HPDE6-E6E7 (cell line): ENCODE results near the gene GSS.
A peak's percentile ranks its signal among the peaks of the same experiment; 100 is the strongest.

Experiments
- DNase-seq: peaks from one replicate; pipeline ENCODE4 v3.0.0; 2011; ENCODE audit warnings: missing footprints; ENCODE audit errors: extremely low spot score

Gene GSS

DNA sequence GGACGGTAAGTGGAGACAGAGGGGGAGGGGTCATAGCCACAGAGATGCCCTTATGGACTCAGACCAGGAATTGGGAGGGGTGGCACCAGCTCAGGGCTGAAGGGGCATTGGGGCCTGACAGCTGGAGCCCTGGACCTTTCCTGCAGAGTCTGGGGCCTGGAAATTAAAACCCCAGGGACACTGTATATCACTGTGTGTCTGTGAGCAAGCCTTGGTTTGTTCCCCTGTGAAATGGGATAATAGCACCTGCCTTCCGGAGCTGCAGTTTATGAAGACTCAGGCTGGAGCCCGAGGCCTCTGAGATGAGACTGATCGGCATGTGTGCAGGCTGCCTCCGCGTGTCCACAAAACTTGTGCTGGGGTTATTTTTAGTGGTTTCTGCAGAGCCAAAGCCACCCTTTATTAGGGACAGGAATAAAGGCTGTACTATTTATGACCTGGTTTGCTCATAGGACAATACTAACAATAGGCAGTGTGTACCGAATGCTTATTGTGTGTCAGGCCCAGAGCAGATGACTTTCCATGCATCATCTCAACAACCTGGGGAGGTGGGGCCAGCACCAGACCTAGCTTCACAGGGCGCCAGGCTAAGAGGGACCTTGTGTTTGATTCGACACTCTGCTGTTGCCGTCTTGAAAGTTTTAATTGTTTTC lies 22.6 kb upstream of the GSS start:
- no peak for DNase-seq

DNA sequence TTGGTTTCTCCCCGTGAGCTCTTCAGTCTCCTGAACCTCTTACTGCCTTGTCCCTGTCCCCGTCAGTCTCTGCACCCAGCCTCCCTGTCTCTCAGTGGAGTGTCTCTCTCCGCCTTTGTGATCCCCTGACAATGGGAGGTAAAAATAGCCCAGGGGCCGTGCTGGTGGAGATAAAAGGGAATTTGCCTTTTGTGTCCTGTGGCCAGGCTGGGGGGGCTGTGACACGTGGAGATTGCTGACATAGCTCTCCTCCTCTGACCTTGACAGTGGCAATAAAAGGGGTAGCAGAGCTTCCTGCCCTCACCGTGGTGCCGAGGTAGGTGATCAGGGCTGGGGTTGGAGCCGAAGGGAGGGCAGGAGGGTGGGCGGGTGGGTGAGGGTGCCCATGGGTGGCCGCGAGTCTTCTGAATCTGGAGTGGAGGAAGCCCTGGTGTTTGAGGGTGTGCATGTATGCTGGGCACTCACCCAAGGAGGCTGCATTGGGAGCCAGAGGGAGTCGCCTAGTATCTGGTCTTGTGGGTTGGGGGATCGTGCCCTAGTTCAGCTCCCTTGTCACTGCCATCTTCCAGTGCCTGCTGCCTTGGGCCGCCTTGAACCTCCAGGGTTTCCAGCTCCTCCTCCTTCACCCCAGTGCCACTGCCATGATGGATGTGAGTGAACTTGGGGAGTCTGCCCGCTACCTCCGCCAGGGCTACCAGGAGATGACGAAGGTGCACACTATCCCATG lies 21.9 kb upstream of the GSS start:
- DNase-seq, result no peak

DNA sequence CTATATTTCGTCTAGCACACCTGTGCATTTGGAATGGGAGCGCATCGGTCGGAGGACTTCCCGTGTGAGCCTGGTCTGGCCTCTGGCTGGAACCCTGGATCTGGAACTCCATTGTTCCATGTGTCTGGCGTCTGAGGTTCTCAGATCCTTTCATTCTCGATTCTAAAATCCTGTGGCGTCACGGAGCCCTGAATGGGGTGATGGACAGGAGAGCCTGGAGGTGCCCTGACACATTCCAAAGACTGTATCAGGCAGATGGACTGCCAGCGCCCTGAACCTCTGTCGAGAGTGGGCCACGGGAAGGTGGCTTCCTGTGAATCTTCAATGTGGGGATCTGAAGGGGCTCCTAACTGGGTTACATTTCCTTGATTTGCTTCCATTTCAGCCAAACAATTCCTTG lies 20.7 kb upstream of the GSS start:
- DNase-seq, result no peak

DNA sequence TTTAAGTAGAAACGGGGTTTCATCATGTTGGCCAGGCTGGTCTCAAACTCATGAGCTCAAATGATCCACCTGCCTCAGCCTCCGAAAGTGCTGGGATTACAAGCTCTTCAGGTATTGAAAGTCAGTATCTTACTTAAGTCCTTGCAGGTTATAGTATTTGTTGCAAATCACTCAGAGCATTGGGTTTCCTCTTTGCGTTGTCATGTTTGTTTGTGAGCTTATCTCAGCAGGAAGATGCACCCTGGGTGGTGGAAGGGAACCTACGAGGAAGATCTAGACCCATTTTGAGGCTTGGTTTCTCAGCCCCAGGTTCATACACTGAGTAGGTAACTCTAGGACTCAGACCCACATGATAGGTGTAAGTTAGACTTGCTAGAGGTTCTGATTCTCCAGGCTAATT lies 18.6 kb upstream of the GSS start:
- DNase-seq, result no peak

DNA sequence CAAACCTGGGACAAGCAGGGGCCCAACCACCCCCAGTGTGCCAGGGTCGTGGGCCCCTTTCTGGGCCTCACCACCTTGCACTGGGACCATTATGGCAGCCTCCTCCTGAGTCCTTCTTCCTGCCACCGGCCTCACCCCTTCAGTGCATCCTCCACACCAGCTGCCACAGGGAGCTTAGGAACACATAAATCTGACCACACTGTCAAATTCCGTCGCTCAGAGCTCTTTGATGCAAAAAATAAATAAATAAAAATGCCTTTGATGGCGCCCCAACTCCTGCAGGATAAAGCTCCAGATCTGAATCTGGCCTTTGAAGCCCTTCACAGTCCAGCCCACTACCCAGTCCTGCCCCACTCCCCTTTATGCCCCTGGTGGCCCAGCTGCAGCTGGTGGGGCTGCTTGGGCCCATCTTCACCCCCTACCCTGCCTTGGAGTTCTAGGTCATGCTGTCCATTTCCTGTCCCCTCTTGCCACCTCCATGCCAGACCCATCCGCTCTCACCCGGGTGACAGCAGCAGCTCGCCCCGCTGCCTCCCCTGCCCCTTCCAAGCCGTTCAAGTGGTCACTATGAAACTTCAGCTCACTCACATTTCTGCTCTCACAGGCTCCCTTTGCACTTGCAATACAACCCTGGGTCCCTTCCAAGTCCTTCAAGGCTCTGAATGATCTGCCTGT lies 16.1 kb upstream of the GSS start:
- DNase-seq, result no peak

DNA sequence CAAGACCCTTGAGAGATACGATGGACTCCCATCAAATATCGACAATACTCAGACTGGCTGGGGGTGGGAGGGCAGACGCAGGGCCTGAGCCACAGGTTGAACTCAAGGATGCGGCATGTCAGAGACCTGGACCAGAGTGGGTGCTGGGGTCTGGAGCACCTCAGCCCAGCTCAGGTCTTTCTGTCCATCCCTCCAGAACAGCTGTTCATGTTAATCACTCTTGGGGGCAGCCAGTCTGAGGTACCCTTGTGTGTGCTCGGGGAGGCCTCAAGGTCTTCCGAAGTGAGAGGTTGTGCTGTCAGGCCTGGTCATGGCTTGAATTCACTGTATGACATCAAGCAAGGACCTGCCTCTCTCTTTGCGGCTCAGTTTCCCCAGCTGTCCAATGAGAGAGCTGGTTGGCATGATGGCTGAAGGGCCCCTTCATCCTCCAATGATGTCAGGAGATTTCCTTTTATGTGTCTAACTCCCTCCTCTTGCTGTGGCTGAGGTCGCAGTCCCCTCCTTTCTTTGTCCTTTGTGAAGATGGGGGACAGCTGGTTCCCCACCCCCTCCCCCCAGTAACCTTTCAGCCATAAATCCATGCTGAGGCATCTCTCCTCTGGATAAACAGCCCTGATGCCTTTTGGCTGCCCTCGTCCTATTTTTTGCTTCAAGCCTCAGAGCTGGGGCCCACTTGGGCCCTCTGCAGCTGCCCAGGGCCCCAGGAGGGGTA lies 15.4 kb upstream of the GSS start:
- no peak for DNase-seq

DNA sequence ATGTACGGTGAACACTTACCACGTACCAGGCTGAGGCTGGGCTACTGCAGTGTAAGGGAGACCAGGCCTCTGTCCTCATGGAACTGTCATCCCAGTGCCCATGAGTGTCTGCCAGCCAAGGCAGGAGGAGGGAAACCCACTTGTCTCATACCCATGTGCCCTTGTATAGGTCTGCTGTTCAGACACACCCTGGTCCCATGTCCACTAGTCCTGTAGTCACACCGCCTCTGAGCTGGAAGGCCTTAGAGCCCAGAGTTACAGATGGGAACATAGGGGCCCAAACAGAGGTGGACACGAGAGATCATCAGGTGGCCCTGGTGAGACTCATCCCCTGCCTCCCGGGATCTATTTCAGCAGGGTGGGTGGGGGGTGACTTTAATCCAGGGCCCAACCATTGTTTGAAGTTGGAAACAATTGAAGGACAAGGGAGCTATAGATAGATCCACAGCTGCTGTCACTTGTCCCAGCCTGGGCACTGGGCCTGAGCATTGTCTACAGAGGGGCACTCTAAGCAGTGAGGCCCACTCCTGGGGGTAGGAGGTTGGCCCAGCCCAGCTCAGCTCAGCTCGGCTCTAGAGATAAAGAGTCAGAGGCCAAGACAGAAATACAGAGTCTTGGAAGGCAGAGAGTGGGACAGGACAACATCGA lies 14.7 kb upstream of the GSS start:
- DNase-seq, result no peak

DNA sequence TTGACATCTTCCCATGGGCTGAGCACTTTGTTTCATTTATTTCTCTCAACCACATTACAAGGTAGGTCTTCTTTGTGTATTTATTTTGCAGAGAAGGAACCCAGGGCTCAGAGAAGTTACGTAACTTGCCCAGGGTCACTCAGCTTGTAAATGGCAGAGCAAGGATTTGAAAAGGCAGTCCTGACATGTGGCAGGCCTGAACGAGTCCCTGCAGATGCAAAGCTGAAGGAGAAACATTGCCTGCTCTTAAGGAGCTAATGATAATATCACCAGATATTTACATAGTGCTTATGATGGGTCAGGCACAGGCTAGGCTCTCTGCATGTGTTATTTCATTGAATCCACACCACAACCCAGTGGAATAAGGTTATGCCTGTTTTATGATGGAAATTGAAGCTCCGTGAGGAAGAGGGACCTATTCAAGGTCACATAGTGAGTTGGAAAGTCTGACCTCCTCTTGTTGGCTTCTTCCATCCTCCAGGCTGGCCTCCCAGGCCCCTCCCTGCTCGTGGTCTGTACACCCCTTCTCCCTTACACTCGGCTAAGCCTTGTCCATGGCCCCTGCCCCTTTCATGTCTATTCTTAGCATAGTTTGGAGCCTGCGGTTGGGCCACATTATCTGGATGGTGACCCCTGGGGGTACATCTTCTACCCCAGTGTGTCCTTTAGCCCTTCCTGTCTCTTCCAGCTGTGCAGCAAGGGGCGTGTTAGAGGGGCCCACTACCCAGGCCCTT lies 12.6 kb upstream of the GSS start:
- no peak for DNase-seq

DNA sequence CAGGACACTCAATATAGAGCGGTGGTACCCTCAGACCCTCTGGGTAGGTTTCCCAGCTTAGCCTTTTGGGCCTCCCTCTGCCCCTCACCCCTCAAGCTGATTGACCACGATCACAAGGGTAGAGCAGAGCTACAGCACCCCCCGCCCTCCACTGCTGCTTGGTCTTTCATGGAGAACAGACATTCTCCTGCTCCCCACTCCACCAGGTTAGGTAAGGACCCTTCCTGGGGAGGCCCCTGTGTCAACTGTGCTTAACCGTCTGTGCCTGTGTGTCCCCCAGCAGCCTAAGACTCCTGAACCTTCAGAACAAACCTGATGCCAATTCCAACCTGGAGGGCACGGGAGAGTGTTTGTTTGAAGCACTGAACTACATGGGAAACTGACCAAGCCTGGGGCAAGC lies 11.8 kb upstream of the GSS start:
- DNase-seq, result no peak

DNA sequence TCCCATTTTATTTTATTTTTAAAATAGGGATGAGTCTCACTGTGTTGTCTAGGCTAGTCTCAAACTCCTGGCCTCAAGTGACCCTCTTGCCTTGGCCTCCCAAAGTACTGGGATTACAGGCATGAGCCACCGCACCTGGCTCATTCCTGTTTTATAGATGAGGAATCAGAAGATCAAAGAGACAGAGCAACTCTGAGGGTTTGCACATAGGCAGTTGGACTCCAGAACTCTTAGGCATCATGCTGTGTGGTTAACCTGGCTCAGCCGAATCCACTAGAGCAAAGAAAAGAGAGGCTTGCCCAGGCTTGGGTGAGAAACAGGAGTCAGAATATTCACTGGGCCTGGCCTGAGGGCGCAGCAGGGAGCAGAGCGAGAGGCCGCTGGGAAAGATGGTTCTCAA lies 9.4 kb upstream of the GSS start:
- no peak for DNase-seq

DNA sequence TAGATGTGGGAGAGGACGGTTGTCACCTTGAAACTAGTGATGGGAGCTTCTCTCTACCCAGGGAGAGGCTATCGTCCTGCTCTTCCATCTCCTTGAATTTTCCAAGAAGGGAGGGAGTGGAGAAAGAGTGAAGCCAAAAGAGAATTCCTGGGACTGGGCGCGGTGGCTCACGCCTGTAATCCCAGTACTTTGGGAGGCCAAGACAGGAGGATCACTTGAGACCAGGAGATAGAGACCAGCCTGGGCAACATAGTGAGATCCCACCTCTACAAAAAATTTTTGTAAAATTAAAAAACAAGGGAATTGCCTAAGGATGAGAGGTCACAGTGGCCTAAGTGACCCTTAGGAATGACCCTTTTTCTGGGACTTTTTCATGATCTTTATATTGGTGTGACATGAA lies 8.9 kb upstream of the GSS start:
- no peak for DNase-seq

DNA sequence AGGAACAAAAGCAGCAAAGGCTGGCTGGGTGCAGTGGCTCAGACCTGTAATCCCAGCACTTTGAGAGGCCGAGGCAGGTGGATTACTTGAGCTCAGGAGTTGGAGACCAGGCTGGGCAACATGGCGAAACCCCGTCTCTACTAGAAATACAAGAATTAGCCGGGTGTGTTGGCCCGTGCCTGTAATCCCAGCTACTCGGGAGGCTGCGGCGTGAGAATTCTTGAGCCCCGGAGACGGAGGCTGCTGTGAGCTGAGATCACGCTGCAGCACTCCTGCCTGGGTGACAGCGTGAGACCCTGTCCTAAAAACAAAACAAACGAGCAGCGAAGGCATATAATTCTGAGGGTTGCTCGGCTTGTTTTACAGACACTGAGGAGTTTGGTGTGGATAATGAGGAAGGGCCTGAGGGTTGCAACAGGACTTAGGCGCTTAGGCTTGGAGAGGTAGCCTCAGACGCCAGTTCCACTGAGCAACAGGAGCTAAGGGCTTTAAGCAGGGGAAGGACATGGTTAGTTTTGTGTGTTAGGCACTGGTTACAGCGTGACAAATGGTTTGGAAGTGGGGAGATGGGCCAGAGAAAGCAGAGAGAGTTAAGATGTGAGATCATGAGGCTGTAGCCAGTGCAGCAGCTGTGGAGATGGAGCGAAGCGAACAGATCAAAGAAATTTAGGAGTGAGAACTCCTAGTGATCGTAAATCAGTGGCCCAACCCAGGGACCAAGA lies 1.3 kb upstream of the GSS start:
- no peak for DNase-seq

DNA sequence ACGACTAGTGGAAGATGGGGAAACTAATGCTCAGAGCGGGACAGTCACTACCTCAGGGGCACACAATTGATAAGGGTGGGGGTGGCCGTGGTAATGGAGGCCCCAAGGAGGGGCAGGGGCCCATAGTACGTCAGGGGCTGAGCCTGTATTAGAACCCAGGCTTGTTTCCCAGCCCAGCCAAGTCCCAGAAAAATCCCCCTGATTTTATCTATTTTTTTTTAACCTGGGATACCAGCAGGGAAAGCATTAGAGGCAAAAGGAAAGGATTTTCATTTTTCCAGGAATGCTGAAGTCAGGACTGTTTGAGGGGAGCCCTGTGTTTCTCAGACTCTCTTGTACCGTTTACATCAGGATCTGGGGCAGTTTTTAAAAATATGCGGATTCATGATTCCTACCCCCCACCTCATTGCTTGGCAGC lies 444 bp upstream of the GSS start:
- no peak for DNase-seq

DNA sequence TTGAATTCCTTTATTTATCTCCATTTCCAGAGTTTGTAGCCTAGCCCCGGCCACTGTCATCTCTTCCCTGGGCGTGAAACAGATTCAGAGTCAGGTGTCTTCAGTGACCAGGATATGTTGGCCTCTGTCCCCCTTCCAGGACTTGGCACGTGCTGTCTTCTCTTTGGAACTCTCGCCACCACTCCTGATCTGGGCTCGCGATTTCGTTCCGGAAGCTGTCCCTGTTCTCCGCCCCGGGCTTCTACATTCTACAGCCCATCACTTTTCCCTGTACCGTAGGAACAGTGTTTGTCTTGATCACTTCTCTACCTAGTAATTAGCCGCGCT lies 739 bp downstream of the GSS start:
- DNase-seq, result no peak

DNA sequence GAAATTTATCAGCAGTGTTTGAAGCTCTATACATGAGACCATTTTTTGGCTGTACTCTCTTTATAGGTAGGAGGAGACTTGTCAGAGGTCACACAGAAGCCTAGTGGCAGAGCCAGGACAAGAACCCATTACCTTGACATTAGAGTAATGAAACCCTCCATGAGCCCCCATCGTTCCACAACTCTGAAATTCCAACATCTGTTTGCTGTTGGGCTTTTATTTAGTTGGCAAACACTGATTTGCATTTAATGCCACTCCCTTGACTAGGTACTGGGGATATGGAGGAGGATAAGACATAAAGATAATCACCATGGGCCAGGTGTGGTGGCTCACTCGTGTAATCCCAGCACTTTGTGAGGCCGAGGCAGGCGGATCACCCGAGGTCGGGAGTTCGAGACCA lies 1.6 kb downstream of the GSS start:
- no peak for DNase-seq

DNA sequence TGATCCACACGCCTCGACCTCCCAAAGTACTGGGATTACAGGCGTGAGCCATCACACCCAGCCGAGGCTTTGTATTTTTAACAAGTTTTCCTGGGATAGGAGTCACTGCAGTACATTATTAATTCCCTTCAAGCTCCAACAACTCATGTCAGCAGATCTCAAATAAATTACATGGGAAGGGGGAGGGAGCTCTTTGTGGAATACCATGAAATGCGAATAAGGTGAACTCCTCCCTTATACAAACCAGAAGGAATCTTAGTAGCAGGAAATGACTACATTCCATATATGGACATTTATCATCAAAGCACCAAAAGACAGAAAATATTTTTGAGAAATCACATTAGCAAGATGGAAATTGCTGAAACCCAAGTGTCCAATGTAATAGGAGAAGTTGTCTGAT lies 2.9 kb downstream of the GSS start:
- no peak for DNase-seq

DNA sequence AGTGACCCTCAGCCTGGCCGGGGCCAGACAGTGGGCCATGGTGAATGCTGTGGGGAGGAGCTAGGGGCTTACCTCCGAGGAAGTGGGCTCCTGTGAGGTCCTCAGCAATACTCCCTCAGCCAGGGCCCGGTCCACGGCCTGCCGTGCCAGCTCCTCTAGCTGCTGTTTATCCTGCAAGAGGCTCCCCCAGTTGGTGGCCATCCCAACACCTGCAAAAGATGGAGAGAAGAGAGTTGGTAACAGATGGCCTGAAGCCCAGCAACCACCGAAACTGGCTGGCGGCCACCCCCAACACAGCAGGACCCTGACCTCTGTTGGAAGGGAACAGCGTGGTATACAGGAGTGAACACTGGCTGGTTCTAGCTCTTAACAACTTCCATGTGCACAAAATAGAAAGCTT lies 4.0 kb downstream of the GSS start:
- DNase-seq, result no peak

DNA sequence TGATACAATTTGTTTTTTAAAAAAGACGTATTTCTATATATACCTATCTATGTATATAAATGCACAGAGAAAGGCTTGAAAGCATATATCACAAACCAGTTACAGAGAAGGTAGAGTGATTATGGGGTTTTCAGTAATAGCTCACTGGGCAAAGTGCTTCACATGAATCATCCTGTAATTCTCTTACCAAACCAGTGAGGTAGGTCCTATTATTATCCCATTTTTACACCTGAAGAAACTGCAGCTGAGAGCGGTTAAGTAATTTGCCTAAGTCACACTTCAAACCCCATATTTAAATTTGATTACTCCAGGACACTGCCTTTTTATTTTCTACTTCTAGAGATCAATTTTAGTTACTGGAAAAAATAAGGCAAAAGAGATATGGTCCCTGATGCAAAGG lies 4.4 kb downstream of the GSS start:
- peak; percentile 59 for DNase-seq

DNA sequence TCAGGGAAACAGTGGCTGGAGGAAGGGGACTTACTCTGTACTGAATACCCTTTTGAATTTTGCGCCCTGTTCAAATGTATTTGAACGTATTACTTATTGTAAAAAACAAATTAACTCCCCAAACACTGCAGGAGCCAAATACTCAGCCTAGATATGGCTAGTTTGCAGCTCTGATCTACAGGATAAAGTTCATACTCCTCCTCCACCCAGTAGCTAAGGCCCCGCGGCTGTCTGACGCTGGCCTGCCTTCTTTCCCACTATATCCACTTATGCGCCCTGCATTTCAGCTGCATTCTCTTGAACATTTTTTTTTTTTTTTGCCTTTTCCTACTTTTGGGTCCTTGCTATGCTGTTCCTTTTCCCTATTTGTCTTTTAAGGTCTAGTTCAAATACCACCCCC lies 6.5 kb downstream of the GSS start:
- DNase-seq, result no peak

DNA sequence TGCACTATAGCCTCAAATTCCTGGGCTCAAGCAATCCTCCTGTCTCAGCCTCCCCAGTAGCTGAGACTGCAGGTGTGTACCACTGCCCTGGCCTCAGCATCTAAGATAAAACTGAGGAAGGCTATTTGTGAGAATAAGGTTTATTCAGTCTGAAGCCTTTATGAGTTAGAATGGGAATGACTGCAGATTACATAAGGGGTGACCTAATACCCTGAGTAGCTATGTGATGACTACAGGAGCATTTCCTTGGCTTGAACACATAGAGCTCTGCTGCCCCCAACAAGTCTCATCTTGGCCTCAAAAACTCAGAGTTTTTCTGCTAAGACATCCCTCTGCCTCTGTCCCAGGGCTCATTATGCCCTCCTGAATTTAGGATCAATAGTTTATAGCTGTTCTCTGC lies 7.6 kb downstream of the GSS start:
- DNase-seq, result peak; percentile 74

DNA sequence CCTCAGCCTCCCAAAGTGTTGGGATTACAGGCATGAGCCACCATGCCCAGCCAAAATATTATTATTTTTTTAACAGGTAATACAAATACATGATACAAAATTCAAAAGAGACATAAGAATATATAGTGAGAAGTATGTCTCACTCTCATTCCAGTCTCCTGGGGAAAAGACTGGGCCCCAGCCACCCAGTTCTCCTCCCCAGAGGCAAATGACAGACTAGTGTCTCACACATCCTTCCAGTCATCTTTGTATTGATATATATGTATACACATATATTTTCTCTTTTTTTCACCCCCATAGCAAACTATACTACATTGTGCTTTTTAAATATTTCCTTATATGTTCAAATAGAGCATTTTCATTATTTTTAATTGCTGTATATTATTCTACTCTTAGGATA lies 8.3 kb downstream of the GSS start:
- no peak for DNase-seq
